H9 (cell line): ENCODE measurements around the gene SDC3. TPM values are rescaled to one million over a fixed set of nuclear protein-coding genes. Genes with fewer than 3 reads are reported as not detected.

Experiments
- DNase-seq: peaks from one replicate; pipeline ENCODE4 v3.0.0-alpha.2; 2017
- H2AFZ ChIP-seq: one replicate; pipeline ENCODE4 v1.6.1; 2013; ENCODE audit warnings: mild to moderate bottlenecking, low read length, control low read depth, moderate library complexity
- H2AK5ac ChIP-seq: 2 replicates; pipeline ENCODE4 v1.6.1; 2013; ENCODE audit warnings: low read length, control low read depth, mixed read lengths; ENCODE audit not compliant: insufficient read length
- H2BK120ac ChIP-seq: one replicate; pipeline ENCODE4 v1.6.1; 2013; ENCODE audit warnings: low read depth, mild to moderate bottlenecking, low read length, control low read depth, inconsistent platforms; ENCODE audit not compliant: poor library complexity, severe bottlenecking
- H2BK12ac ChIP-seq: 2 replicates; pipeline ENCODE4 v1.6.1; 2013; ENCODE audit warnings: low read length, control low read depth, mixed read lengths, low read depth; ENCODE audit not compliant: insufficient read length
- H2BK15ac ChIP-seq: 2 replicates; pipeline ENCODE4 v1.6.1; 2013; ENCODE audit warnings: low read depth, low read length, control low read depth
- H2BK20ac ChIP-seq: one replicate; pipeline ENCODE4 v1.6.1; 2013; ENCODE audit warnings: low read depth, mild to moderate bottlenecking, low read length, control low read depth, inconsistent platforms; ENCODE audit not compliant: poor library complexity, severe bottlenecking
- H2BK5ac ChIP-seq: 2 replicates; pipeline ENCODE4 v1.6.1; 2013; ENCODE audit warnings: low read length, control low read depth, mixed read lengths; ENCODE audit not compliant: insufficient read length
- H3K14ac ChIP-seq: 2 replicates; pipeline ENCODE4 v1.6.1; 2013; ENCODE audit warnings: low read length, control low read depth; ENCODE audit not compliant: insufficient read depth
- H3K18ac ChIP-seq: 2 replicates; pipeline ENCODE4 v1.6.1; 2013; ENCODE audit warnings: low read depth, mild to moderate bottlenecking, mixed read lengths, low read length, control low read depth; ENCODE audit not compliant: insufficient read length
- H3K23ac ChIP-seq: 2 replicates; pipeline ENCODE4 v1.6.1; 2013; ENCODE audit warnings: low read length, control low read depth, mixed read lengths, low read depth; ENCODE audit not compliant: insufficient read length
- H3K23me2 ChIP-seq: 2 replicates; pipeline ENCODE4 v1.6.1; 2013; ENCODE audit warnings: low read depth, mild to moderate bottlenecking, mixed read lengths, low read length, control low read depth; ENCODE audit not compliant: insufficient read length, poor library complexity, severe bottlenecking
- H3K27ac ChIP-seq: 2 replicates; pipeline ENCODE4 v1.5.1; 2013; ENCODE audit warnings: low read length, control low read depth, mixed read lengths, low read depth; ENCODE audit not compliant: insufficient read length
- H3K27me3 ChIP-seq: 2 replicates; pipeline ENCODE4 v1.6.1; 2013; ENCODE audit warnings: low read length, control low read depth, inconsistent platforms; ENCODE audit not compliant: insufficient read depth
- H3K4ac ChIP-seq: 2 replicates; pipeline ENCODE4 v1.6.1; 2013; ENCODE audit warnings: low read depth, mild to moderate bottlenecking, control low read depth, inconsistent platforms, low read length, moderate library complexity
- H3K4me1 ChIP-seq: 2 replicates; pipeline ENCODE4 v1.6.1; 2013; ENCODE audit warnings: low read length, control low read depth, inconsistent platforms; ENCODE audit not compliant: insufficient read depth
- H3K4me2 ChIP-seq: 2 replicates; pipeline ENCODE4 v1.6.1; 2013; ENCODE audit warnings: low read length, control low read depth, mixed read lengths; ENCODE audit not compliant: insufficient read length, insufficient read depth
- H3K56ac ChIP-seq: 2 replicates; pipeline ENCODE4 v1.6.1; 2013; ENCODE audit warnings: low read depth, mild to moderate bottlenecking, mixed read lengths, low read length, control low read depth; ENCODE audit not compliant: insufficient read length
- H3K79me1 ChIP-seq: 2 replicates; pipeline ENCODE4 v1.6.1; 2013; ENCODE audit warnings: low read depth, mild to moderate bottlenecking, moderate library complexity, low read length, control low read depth, inconsistent platforms; ENCODE audit not compliant: insufficient read depth, poor library complexity, severe bottlenecking
- H3K79me2 ChIP-seq: 2 replicates; pipeline ENCODE4 v1.6.1; 2013; ENCODE audit warnings: low read length, control low read depth, inconsistent platforms; ENCODE audit not compliant: insufficient read depth
- H3K9ac ChIP-seq: 2 replicates; pipeline ENCODE4 v1.6.1; 2013; ENCODE audit warnings: low read length, control low read depth, mixed read lengths; ENCODE audit not compliant: insufficient read length; ENCODE audit errors: extremely low read depth
- H3K9me3 ChIP-seq: one replicate; pipeline ENCODE4 v1.6.1; 2013; ENCODE audit warnings: low read depth, low read length, inconsistent platforms; ENCODE audit not compliant: control insufficient read depth
- H3T11ph ChIP-seq: one replicate; pipeline ENCODE4 v1.6.1; 2013; ENCODE audit warnings: mild to moderate bottlenecking, low read length, control low read depth, inconsistent platforms
- H4K20me1 ChIP-seq: one replicate; pipeline ENCODE4 v1.6.1; 2013; ENCODE audit not compliant: control insufficient read depth, insufficient read length, insufficient read depth
- H4K5ac ChIP-seq: 2 replicates; pipeline ENCODE4 v1.6.1; 2013; ENCODE audit warnings: low read depth, mild to moderate bottlenecking, mixed read lengths, low read length, control low read depth; ENCODE audit not compliant: insufficient read length
- H4K8ac ChIP-seq: replicated peaks from 2 replicates; pipeline ENCODE4 v1.6.1; 2013; ENCODE audit warnings: low read length, control low read depth, mixed read lengths, low read depth; ENCODE audit not compliant: insufficient read length
- H4K91ac ChIP-seq: 2 replicates; pipeline ENCODE4 v1.6.1; 2013; ENCODE audit warnings: low read depth, mild to moderate bottlenecking, moderate library complexity, mixed read lengths, low read length, control low read depth; ENCODE audit not compliant: insufficient read length
- H3K27ac Mint-ChIP-seq, 3 experiments: 2 replicates in 2 of 3; 3 replicates in 1 of 3; pipeline ENCODE4 v1.8.0; 2020 to 2021; ENCODE audit warnings: mixed read lengths in 3 of 3, mild to moderate bottlenecking in 1 of 3, moderate library complexity in 1 of 3
- H3K27me3 Mint-ChIP-seq: 2 replicates; pipeline ENCODE4 v1.8.0; 2021; ENCODE audit warnings: low read depth, mild to moderate bottlenecking, moderate library complexity, mixed read lengths
- H3K36me3 Mint-ChIP-seq, 3 experiments: 2 replicates in 2 of 3; 3 replicates in 1 of 3; pipeline ENCODE4 v1.8.0; 2020 to 2021; ENCODE audit warnings: low read depth in 3 of 3, mixed read lengths in 3 of 3; ENCODE audit not compliant: insufficient read depth in 1 of 3
- H3K4me1 Mint-ChIP-seq, 2 experiments: 2 replicates each; pipeline ENCODE4 v1.8.0; 2020; ENCODE audit warnings: mixed read lengths in 2 of 2
- H3K4me3 Mint-ChIP-seq, 2 experiments: 2 replicates in 1 of 2; 3 replicates in 1 of 2; pipeline ENCODE4 v1.8.0; 2020 to 2021; ENCODE audit warnings: mild to moderate bottlenecking in 2 of 2, mixed read lengths in 2 of 2, moderate library complexity in 1 of 2
- H3K9me3 Mint-ChIP-seq, 2 experiments: 2 replicates in 1 of 2; 3 replicates in 1 of 2; pipeline ENCODE4 v1.8.0; 2020; ENCODE audit warnings: mild to moderate bottlenecking in 2 of 2, mixed read lengths in 2 of 2, moderate library complexity in 1 of 2
- total RNA-seq: library from RNA; stranded (reverse); gene quantifications from 2 replicates; pipeline ENCODE4 v1.2.1, GENCODE V29; 2021
- TF ChIP-seq, protein P1 (sequence below): fragments of 200-600 bp; sonication (generic); conservative IDR thresholded peaks from 3 replicates; pipeline ENCODE4 v1.8.0; 2021; ENCODE audit warnings: antibody characterized with exemption, mild to moderate bottlenecking

SDC3 gene
- total RNA-seq, 1 experiment from 2014 or later, result 25.9 TPM

DNA sequence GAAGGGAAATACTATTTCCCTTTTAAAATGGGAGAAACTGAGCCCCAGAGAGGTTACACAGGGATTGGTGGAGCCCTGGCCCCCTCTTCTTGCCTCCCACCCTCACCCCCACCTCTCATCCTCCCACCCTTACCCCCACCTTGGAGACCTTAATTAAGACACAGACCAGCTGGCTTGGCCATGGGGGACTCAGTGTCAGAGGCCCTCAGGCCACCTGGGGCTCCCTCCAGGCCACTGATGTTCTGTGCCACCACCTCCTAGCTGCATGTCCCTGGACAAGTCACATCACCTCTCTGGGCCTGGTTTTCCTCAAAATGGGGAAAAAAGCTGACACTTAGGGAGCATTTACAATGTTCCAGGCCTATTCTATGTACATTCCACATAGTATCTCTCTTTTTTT lies 51.5 kb downstream of the SDC3 start:
- no peak overlapping the region for H3K27ac Mint-ChIP-seq
- Histone ChIP-seq H2AFZ (no peak overlapping the region), H3K4me2 (no peak overlapping the region), H2BK15ac (no peak overlapping the region), H4K5ac (no peak overlapping the region), H4K20me1 (no peaks in the 10 kb centered on the region), H4K8ac (no peak overlapping the region), H3K14ac (no peak overlapping the region), H3K27me3 (no peaks in the 10 kb centered on the region), H2BK12ac (no peak overlapping the region), H3K4me1 (peaks cover 10% of the 10 kb centered on the region; the same call in 1 of the 2 replicates), H2BK20ac (no peak overlapping the region), H3K23ac (no peak overlapping the region), H3K56ac (no peak overlapping the region), H3K9me3 (no peaks in the 10 kb centered on the region), H3K9ac (no peak overlapping the region), H3K4ac (no peak overlapping the region), H3K79me2 (no peaks in the 10 kb centered on the region), H4K91ac (no peak overlapping the region), H3K27ac (no peak overlapping the region), H3K79me1 (no peaks in the 10 kb centered on the region), H2AK5ac (no peak overlapping the region), H2BK120ac (no peak overlapping the region), H2BK5ac (no peak overlapping the region), H3T11ph (no peak overlapping the region), H3K18ac (no peak overlapping the region), H3K23me2 (no peaks in the 10 kb centered on the region)
- no peak for DNase-seq
- H3K27me3 Mint-ChIP-seq, result no peaks in the 10 kb centered on the region; the same call in none of the 2 replicates
- H3K36me3 Mint-ChIP-seq, result no peaks in the 10 kb centered on the region; a peak in 1 of 7 replicates
- TF ChIP-seq, protein P1, sequence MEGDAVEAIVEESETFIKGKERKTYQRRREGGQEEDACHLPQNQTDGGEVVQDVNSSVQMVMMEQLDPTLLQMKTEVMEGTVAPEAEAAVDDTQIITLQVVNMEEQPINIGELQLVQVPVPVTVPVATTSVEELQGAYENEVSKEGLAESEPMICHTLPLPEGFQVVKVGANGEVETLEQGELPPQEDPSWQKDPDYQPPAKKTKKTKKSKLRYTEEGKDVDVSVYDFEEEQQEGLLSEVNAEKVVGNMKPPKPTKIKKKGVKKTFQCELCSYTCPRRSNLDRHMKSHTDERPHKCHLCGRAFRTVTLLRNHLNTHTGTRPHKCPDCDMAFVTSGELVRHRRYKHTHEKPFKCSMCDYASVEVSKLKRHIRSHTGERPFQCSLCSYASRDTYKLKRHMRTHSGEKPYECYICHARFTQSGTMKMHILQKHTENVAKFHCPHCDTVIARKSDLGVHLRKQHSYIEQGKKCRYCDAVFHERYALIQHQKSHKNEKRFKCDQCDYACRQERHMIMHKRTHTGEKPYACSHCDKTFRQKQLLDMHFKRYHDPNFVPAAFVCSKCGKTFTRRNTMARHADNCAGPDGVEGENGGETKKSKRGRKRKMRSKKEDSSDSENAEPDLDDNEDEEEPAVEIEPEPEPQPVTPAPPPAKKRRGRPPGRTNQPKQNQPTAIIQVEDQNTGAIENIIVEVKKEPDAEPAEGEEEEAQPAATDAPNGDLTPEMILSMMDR, result no peak
- no peak overlapping the region for H3K4me3 Mint-ChIP-seq
- peaks cover 47 to 52% of the 10 kb centered on the region in 2 experiments for H3K4me1 Mint-ChIP-seq
- H3K9me3 Mint-ChIP-seq, result no peaks in the 10 kb centered on the region; a peak in 1 of 5 replicates
